DND-41 (cell line): ENCODE data around the gene MBTD1.
"Not testable (repeated sequence)": the region's sequence is repeated elsewhere in the genome, so short reads cannot be mapped to it uniquely, and the experiment has no call there.

Experiments used
- ATAC-seq: fragments of 200-7000 bp; cut with Tn5 transposase; 3 replicates; pipeline ENCODE4 v1.9.1; 2021; ENCODE audit warnings: low read depth; ENCODE audit not compliant: insufficient read depth
- DNase-seq: peaks from one replicate; pipeline ENCODE4 v3.0.0-alpha.2; 2020
- H2AFZ ChIP-seq: 2 replicates; pipeline ENCODE4 v1.6.0; 2012; ENCODE audit warnings: low read depth, low read length
- H3K27ac ChIP-seq: 2 replicates; pipeline ENCODE4 v1.5.1; 2012; ENCODE audit warnings: low read length, inconsistent platforms
- H3K27me3 ChIP-seq: fragments of 200-600 bp; sonication (generic); 2 replicates; pipeline ENCODE4 v1.6.0; 2012; ENCODE audit warnings: low read length, mild to moderate bottlenecking, inconsistent platforms; ENCODE audit not compliant: insufficient read depth, poor library complexity
- H3K36me3 ChIP-seq: 2 replicates; pipeline ENCODE4 v1.5.1; 2012; ENCODE audit warnings: low read length, inconsistent platforms; ENCODE audit not compliant: insufficient read depth
- H3K4me1 ChIP-seq: 2 replicates; pipeline ENCODE4 v1.5.1; 2012; ENCODE audit warnings: mild to moderate bottlenecking, low read length; ENCODE audit not compliant: insufficient read depth
- H3K4me2 ChIP-seq: 2 replicates; pipeline ENCODE4 v1.6.0; 2012; ENCODE audit warnings: mild to moderate bottlenecking, moderate library complexity, low read length, inconsistent platforms; ENCODE audit not compliant: insufficient read depth
- H3K4me3 ChIP-seq, 2 experiments: fragments of 200-600 bp in 1 of 2; shearing (Covaris generic) in 1 of 2; 2 replicates each; pipeline ENCODE4 v1.5.1; 2012 to 2016; ENCODE audit warnings: inconsistent platforms in 2 of 2, low read length in 2 of 2, mild to moderate bottlenecking in 2 of 2, low read depth in 1 of 2, moderate library complexity in 1 of 2
- H3K79me2 ChIP-seq: 2 replicates; pipeline ENCODE4 v1.6.0; 2012; ENCODE audit warnings: low read length, inconsistent platforms; ENCODE audit not compliant: insufficient read depth
- H3K9ac ChIP-seq: 2 replicates; pipeline ENCODE4 v1.6.0; 2012; ENCODE audit warnings: low read depth, mild to moderate bottlenecking, inconsistent platforms, low read length, moderate library complexity
- H3K9me3 ChIP-seq: 2 replicates; pipeline ENCODE4 v1.5.1; 2012; ENCODE audit warnings: low read length, moderate library complexity, mild to moderate bottlenecking, inconsistent platforms; ENCODE audit not compliant: insufficient read depth, severe bottlenecking
- H4K20me1 ChIP-seq: 2 replicates; pipeline ENCODE4 v1.6.0; 2012; ENCODE audit warnings: low read length; ENCODE audit not compliant: insufficient read depth
- EZH2 ChIP-seq: IDR thresholded peaks from 3 replicates; pipeline ENCODE4 v1.6.1; 2012; ENCODE audit warnings: borderline replicate concordance, low read depth, mild to moderate bottlenecking, moderate library complexity, low read length, inconsistent platforms; ENCODE audit not compliant: severe bottlenecking
- TF ChIP-seq, protein P1 (sequence below): IDR thresholded peaks from 2 replicates; pipeline ENCODE4 v1.5.1; 2012; ENCODE audit warnings: borderline replicate concordance, low read length, moderate library complexity, mild to moderate bottlenecking; ENCODE audit not compliant: poor library complexity, severe bottlenecking; ENCODE audit errors: extremely low read depth

MBTD1 gene

GRCh38 chr17:51269991-51270390 lies 10.1 kb upstream of the MBTD1 start:
- H3K27me3 ChIP-seq = no peaks in the 10 kb centered on the region
- H3K9ac ChIP-seq = no peak overlapping the region
- no peak overlapping the region for H3K4me3 ChIP-seq
- ATAC-seq = no peak
- peaks cover 91% of the 10 kb centered on the region for H3K36me3 ChIP-seq
- H3K4me2 ChIP-seq = no peak overlapping the region
- TF ChIP-seq, protein P1, sequence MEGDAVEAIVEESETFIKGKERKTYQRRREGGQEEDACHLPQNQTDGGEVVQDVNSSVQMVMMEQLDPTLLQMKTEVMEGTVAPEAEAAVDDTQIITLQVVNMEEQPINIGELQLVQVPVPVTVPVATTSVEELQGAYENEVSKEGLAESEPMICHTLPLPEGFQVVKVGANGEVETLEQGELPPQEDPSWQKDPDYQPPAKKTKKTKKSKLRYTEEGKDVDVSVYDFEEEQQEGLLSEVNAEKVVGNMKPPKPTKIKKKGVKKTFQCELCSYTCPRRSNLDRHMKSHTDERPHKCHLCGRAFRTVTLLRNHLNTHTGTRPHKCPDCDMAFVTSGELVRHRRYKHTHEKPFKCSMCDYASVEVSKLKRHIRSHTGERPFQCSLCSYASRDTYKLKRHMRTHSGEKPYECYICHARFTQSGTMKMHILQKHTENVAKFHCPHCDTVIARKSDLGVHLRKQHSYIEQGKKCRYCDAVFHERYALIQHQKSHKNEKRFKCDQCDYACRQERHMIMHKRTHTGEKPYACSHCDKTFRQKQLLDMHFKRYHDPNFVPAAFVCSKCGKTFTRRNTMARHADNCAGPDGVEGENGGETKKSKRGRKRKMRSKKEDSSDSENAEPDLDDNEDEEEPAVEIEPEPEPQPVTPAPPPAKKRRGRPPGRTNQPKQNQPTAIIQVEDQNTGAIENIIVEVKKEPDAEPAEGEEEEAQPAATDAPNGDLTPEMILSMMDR = no peak
- TF ChIP-seq EZH2 = no peak
- peaks cover 36% of the 10 kb centered on the region for H4K20me1 ChIP-seq
- H2AFZ ChIP-seq = no peak overlapping the region
- H3K4me1 ChIP-seq = no peaks in the 10 kb centered on the region
- no peak overlapping the region for H3K27ac ChIP-seq
- H3K79me2 ChIP-seq = peaks cover 67% of the 10 kb centered on the region
- no peaks in the 10 kb centered on the region for H3K9me3 ChIP-seq
- no peak for DNase-seq

DNA sequence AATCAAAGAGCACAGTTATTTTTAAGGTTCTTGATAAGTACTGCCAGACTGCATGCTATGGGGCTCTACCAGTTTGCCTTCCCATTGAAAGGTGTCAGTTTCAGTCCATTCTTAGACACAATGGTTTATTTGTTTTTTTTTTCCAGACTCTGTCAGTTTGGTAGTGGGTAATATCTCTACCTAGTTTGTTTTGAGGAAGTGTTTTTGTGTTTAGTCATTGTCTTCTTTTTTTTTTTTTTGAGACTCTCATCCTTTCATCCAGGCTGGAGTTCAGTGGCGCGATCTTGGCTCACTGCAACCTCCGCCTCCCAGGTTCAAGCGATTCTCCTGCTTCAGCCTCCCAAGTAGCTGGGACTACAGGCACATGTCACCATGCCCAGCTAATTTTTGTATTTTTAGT lies 4.6 kb upstream of the MBTD1 start:
- Histone ChIP-seq H3K79me2 (peaks cover 84% of the 10 kb centered on the region), H3K4me1 (peaks cover 27% of the 10 kb centered on the region), H4K20me1 (peaks cover 47% of the 10 kb centered on the region), H3K36me3 (peaks cover 66% of the 10 kb centered on the region)
- H3K9me3 ChIP-seq, ATAC-seq, H2AFZ ChIP-seq, H3K4me2 ChIP-seq, H3K27ac ChIP-seq, H3K4me3 ChIP-seq, H3K9ac ChIP-seq, DNase-seq, H3K27me3 ChIP-seq: not testable (repeated sequence)

GRCh38 chr17:51263006-51263405 lies 3.2 kb upstream of the MBTD1 start:
- Histone ChIP-seq H3K27ac (no peak overlapping the region), H3K4me3 (peak overlapping the region in 1 of 2 experiments; percentile 25; a peak in 1 of 4 replicates), H2AFZ (no peak overlapping the region), H3K9ac (peak overlapping the region; percentile 23; the same call in 1 of the 2 replicates), H3K9me3 (no peaks in the 10 kb centered on the region), H4K20me1 (peaks cover 52% of the 10 kb centered on the region), H3K79me2 (peaks cover 87% of the 10 kb centered on the region), H3K36me3 (peaks cover 62% of the 10 kb centered on the region), H3K4me1 (peaks cover 39% of the 10 kb centered on the region), H3K27me3 (no peaks in the 10 kb centered on the region), H3K4me2 (peak overlapping the region; percentile 94)
- ATAC-seq = no peak
- DNase-seq = no peak
- TF ChIP-seq, protein P1 = no peak
- TF ChIP-seq EZH2 = no peak

DNA sequence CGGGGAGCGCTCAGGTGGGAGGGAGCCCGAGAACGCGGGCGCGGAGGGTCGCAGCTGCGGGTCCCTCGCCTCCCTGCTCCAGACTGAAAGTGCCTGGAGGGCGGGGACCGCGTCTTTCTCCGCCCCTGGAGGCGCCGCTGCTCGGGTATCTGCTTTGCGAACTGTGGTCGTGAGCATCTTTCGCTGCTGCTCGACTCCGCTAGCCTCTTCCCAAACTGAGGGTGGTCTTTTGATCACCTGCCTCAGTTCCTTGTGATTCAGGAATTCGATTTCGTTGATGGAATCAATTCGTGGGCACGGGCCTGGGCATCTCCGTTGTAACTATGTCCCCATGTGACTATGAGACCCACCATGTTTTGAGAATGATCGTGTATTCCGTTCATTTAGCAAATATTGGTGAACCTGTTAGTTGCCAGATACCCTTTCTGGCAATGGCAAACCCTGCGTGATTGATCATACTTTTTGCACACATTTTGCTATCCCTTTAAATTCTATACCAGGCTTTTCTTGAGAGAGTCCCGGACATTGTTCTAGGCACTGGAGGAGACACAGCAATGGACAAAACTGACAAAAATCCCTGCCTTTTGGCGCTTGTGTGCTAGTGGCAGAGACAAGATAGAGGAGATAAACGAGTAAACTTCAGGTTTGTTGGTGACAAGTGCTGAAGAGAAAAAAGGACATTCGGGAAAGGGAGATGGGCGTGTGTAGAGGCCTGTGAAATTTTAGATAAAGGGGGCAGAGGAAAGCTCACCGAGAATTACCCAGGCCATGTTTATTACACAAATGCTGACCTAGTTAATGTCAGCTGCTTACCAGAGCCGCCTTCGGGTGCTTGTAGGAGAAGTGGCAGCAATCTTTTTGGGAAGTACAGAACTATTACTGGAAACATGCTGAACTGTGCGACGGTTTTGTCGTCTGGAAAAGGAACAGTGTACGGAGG lies 1.4 kb upstream of the MBTD1 start:
- DNase-seq (peak; percentile 85), ATAC-seq (peak; percentile 61; the same call in 2 of the 3 replicates)
- Histone ChIP-seq H2AFZ (peak overlapping the region; percentile 94), H3K27me3 (no peaks in the 10 kb centered on the region), H3K27ac (peak overlapping the region; percentile 88), H4K20me1 (peaks cover 54% of the 10 kb centered on the region), H3K36me3 (peaks cover 63% of the 10 kb centered on the region), H3K9me3 (no peaks in the 10 kb centered on the region), H3K9ac (peak overlapping the region; percentile 88), H3K4me3 (peak overlapping the region; percentile 86 to 88), H3K4me1 (peaks cover 51% of the 10 kb centered on the region), H3K4me2 (peak overlapping the region; percentile 94), H3K79me2 (peaks cover 90% of the 10 kb centered on the region)
- TF ChIP-seq EZH2 = no peak
- TF ChIP-seq, protein P1 = no peak
